Embryonic facial prominence (tissue), 1 donor: ENCODE results near the gene LMO4.

Experiments used
- DNase-seq: peaks from one replicate; pipeline ENCODE4 v3.0.0-alpha.2; 2016; ENCODE audit errors: extremely low spot score

LMO4 gene

GRCh38 chr1:87358219-87358618 is 29.5 kb downstream of the LMO4 start:
- DNase-seq, result no peak

- no peak for DNase-seq
Observed at GRCh38 chr1:87359586-87359985, 30.9 kb downstream of the LMO4 start.

GRCh38 chr1:87362063-87362833 is 33.6 kb downstream of the LMO4 start:
- no peak for DNase-seq

- DNase-seq, result no peak
Observed at GRCh38 chr1:87362834-87363426, 34.2 kb downstream of the LMO4 start.

GRCh38 chr1:87367549-87367948 is 38.9 kb downstream of the LMO4 start:
- DNase-seq, result no peak

- no peak for DNase-seq
Observed at GRCh38 chr1:87368907-87369306, 40.2 kb downstream of the LMO4 start.

- no peak for DNase-seq
Observed at GRCh38 chr1:87369736-87370478, 41.2 kb downstream of the LMO4 start.

- DNase-seq, result no peak
Observed at GRCh38 chr1:87370544-87370943, 41.9 kb downstream of the LMO4 start.

- DNase-seq, result no peak
Observed at GRCh38 chr1:87379306-87379705, 50.6 kb downstream of the LMO4 start.

- no peak for DNase-seq
Observed at GRCh38 chr1:87386217-87386790, 57.6 kb downstream of the LMO4 start.

- no peak for DNase-seq
Observed at GRCh38 chr1:87388411-87388810, 59.7 kb downstream of the LMO4 start.

GRCh38 chr1:87389011-87389410 is 60.3 kb downstream of the LMO4 start:
- no peak for DNase-seq

GRCh38 chr1:87389546-87389945 is 60.9 kb downstream of the LMO4 start:
- DNase-seq, result no peak

GRCh38 chr1:87392248-87393192 is 63.8 kb downstream of the LMO4 start:
- no peak for DNase-seq

GRCh38 chr1:87393445-87394085 is 64.9 kb downstream of the LMO4 start:
- DNase-seq, result no peak

- no peak for DNase-seq
Observed at GRCh38 chr1:87394513-87394912, 65.8 kb downstream of the LMO4 start.

- DNase-seq, result no peak
Observed at GRCh38 chr1:87394982-87395381, 66.3 kb downstream of the LMO4 start.
